Stimulated activated CD8-positive, alpha-beta memory T cell treated with anti-CD3 and anti-CD28 coated beads, Interleukin-15, amount 100 ng/mL, for 1 hour (primary cell): Measurements from ENCODE around the gene CACNA1D.

Experiments
- DNase-seq: peaks from one replicate; pipeline ENCODE4 v3.0.0-alpha.2; 2020; ENCODE audit warnings: low read depth

The CACNA1D gene

DNA sequence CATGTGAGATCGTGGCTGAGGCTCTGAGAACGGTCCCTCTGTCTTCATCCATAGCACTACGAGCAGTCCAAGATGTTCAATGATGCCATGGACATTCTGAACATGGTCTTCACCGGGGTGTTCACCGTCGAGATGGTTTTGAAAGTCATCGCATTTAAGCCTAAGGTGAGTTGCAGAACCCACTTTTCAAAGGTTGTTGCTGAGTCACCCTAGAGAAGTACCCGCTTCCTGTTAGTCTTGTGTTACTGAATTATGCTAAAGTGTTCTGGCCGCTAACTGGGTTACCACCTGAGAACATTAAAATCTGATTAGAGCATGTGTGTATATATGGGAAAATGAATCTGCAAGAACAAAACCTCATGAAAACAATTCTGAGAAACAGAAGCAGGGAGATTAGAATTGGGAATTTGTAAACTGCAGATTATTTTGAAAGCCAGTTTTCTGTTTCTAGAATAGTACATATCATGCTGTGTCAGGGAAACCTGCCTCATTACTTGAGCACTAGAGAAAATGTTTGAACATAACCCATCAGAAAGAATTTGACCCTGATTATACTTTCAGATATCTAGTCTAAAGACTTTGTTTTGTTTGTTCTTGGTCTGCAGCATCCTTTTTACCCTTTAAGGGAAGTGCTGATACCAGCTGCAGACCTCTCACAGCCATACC, 259.2 kb downstream of the CACNA1D start:
- DNase-seq, result no peak

DNA sequence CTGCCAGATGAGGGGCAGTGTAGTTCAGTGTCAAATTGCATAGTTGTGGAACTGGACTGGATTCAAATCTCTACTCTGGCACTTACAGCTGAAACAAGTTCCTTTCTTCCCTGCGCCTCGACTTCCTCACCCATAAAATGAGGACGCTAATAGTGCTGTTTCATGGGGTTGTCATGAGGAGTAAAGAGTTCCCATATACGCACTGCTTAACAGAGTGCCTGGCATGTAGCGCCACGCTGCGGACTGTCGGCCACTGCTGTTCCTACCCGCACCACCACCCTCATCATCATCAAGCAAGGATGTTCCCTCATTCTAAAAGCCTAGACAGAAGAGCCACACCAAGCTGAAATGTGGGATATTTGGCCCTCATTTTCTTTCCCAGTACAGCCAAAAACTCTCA, 259.9 kb downstream of the CACNA1D start:
- no peak for DNase-seq

DNA sequence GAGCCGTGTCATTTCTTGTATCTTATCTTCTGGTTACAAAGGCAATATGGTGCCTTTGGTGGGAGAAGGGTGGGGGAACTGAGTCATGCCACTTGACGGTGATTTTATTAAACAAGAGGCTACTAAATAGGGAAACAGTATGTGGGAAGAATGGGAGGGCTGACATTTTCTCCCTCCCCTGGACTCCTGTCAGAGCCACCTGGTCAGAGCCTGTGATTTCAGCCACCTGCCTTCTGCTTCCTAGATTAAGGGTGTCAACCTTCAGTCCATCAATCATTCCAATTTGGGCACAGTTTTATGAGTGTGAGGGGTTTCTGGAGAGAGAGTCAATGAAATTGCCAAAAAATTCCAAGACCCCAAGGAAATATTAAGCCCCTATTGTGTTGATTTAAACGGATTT, 264.4 kb downstream of the CACNA1D start:
- no peak for DNase-seq

DNA sequence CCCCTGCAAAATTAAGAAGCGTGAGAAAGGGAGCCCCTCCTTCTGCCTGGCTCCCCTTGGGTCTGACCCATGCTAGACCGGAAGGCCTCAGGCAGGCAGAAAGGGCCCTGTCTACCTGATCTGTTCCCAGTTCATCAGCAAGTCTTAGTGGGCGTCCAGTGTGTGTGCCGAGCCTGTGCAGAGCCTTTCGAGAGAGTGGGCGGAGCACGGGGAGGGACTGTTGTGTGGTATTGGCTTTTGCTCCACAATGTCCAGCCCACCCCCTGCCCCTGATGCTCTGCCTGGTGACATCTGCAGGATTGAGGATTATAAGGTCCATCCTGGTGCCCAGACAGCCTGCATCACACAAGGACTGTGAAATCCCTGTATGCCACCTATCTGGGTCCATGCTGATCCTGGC, 268.9 kb downstream of the CACNA1D start:
- no peak for DNase-seq

DNA sequence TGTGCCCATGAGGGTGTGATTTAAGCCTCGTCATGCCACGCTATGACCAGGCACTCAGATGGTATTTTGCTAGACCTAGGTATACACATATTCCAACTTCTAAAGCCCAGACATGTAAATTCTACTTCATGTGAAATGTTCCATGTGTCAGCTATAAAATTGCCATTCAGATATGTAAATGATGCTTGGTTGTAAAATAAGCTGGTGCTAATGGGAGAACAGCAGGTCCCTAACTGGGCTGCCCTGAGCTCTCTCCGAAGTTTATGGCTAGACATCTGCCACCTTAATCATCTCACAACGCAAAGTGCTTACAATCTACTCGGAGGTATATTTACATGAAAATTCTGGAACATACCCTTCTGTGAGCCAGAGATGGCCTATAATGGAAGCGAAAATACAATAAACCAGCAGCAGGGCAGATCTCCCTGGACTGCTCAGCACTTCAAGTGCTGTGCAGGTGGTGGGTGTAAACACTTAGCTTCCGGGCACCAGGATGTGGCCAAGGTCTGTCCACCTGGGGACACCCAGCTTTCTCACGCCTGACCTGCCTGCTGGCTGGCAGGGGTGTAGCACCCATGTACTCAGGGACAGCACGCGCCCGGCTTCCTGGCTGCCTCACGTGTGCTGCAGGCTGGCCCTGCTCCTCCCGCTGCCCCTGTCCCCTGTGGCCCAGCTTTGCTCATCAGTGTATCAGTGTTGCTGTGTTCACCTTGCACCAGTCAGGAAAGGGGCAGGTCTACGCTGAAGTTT, 269.8 kb downstream of the CACNA1D start:
- no peak for DNase-seq

DNA sequence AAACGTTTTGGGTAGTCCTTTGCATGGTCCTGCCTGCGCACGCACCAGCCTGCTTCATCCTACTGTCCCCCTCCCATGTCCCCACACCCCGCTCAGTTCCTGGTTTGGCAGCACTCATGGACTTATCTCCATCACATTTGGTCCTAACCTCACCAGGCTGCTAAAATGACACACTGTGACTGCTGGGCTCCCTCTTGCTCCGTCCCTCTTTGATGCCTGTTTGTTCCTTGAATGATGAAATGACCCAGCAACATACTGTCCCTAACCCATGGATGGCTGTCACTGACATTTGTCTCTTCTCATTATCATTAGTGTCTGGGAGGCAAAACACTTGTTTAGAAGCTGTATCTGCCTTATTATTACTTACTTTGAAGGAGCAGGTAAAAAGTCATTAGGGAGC, 271.3 kb downstream of the CACNA1D start:
- no peak for DNase-seq

DNA sequence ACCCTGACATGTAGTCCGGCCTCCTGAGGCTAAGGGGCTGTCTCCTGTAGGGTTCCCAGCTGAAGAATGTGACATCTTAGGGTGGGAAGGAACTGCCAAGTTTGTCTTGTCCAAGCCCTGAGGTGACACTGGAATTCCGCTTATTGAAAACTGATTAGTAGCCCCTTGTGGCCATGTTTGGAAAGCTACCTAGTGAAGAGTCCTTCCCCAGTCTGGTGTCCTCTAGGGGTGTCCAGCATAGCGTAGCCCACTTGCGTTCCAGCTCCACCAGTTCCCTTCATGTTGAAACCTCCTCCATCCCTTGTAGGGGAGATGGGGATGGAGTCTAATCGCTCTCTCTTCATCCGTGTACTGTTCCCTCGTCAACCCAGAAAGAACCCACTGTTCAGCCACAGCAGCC, 272.3 kb downstream of the CACNA1D start:
- no peak for DNase-seq

DNA sequence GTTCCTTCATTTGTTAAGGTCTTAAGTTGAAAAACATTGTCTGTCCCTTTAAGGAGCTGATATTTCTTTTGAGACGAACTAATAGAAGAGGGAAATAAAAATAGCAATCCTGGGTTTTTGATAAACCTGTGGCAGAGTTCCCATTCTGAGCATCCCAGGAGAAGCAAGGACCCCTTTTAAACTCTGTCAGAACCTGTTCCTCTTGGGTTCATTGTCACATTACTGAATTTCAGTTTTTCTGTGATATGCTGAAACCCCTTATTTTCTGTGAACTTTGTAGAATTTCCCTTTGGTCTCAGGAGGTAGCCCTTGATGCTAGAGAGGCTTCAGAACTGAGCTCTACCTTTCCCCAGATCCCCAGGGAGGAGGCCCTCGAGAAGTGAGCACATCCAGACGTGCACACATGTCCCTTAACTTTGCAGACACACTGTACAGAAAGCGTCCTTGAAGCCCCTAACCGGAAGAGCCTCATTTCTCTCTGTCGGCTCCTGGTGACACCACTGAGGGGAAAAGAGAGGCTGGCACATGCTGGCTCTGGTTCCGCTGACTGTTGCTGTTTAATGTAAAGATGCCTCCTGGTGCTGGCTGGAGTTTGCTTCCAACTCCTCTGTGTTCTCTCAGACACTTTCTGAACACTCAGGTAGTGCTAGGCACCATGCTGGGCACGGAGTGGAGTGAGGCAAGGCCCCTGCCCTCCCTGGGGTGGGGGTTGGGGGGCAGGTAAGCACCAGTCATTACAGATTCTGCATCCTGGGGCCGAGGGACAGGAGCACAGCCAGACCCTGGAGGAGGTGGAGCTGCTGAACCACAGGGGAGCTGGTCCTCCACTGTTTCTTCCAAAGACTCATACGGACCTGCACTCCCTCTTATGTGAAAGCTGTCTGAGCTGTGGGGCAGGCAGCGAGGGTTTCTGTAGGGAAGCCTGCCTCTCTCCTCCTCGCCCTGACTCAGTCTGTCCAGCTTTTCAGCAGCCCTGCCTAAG, 274.4 kb downstream of the CACNA1D start:
- DNase-seq, result no peak

DNA sequence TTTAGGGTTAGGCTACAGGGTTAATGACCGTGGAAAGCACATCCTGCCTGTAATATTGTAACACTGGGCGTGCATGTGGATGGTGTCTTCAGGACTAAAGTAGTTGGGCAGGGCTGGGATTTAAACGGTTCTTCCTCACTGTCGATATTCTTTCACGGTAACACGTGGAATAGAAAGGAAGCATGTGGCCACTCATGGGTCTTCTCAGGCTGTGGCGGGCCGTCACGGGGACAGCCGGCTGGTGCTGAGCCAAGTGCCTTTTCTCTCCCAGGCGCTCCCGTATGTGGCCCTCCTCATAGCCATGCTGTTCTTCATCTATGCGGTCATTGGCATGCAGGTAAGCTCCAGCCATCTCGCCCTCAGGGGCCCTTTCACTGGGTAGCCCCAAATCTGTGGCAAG, 278.2 kb downstream of the CACNA1D start:
- no peak for DNase-seq

DNA sequence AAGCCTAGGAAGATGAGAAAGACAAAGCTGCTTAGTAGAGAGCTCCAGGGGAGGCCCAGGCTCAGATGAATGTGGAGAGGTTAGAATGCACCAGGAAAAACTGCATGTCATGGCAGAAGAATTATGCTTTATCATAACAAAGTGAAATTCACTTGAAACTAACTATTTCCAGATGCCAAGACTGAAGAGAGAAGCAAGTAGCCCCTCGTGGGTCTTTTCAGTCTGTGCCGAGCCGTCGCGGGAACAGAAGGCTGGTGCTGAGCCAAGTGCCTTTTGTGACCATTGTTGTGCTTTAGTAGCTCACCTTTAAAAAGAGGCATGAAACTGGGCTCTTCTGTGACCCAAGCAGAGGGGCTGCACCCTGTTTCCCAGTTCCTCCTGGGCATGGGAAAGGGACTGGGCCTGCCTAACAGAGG, 278.6 kb downstream of the CACNA1D start:
- no peak for DNase-seq

DNA sequence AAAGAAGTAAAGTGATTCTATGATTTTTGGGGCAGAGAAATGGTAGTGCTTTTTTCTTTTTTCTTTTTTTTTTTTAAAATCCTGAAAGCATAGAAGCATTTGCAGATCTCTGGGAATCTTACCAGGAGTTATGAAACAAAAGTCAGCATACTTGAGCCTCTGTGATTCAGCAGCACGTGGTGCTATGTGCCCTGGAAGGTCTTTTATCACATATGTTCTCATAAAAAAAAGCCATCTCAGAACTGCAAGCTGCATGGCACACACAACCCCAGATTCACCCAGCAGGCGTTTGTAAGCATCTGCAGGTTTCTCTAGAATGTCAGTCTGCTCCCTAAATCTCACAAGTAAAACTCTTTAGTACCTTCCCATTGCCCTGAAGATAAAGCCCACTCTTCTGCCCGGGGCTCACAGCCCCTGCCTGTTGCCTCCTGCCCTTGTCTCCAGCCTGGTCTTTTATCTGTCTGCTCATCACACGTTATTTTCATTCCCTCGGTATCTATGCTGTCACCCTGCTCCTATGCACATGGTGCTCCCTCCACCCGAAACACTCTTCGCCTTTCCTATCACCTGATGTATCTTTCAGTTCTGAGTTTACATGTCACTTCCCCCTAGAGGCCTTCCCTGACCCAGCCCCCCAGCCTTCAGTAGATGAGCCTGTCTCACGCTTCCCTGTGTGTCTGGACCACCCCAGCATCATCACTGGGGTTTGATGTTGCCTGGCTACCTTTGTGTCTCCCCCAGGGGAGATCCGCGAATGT, 279.4 kb downstream of the CACNA1D start:
- DNase-seq, result no peak

DNA sequence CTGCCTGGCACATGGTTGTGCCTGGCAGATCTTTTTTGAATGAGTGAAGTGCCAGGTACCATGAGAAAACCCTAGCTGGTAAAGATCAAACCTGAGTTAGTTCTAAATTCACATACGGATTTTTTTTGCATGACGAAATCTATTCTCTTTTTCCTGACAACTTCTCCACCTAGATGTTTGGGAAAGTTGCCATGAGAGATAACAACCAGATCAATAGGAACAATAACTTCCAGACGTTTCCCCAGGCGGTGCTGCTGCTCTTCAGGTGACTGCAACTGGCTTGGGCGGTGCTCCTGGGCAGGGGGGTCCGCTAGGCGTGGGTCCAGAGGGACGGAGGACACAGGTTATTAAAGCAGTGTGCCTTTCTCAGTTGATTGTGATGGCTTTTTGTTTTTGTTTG, 280.0 kb downstream of the CACNA1D start:
- no peak for DNase-seq

DNA sequence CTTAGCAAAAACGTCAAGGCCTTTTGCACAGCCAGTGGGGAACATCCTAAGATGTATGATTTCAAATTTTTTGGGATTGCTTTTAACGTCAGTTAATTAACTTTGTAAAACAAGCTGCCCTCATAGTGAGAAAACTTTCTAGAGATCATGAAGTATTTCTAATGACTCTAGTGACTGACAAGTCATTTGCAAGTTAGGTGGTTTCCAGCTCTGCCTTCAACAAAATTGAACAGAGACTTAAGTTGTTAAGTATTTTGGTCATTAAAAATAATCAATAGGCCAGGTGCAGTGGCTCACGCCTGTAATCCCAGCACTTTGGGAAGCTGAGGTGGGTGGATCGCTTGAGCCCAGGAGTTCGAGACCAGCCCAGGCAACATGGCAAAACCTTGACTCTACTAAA, 280.6 kb downstream of the CACNA1D start:
- DNase-seq, result no peak

DNA sequence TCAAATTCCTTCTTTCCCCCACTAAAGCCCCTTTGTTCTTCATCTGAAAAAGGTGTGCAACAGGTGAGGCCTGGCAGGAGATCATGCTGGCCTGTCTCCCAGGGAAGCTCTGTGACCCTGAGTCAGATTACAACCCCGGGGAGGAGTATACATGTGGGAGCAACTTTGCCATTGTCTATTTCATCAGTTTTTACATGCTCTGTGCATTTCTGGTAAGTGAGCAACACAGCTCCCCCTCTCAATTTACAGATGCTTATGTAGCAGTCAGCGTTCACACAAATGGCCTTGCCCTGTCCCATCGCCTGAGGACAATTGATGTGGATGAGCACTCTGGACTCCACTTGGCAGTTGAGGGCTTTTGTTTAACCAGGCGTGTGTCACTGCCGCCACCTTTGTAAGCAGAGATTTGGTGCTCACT, 281.4 kb downstream of the CACNA1D start:
- no peak for DNase-seq

DNA sequence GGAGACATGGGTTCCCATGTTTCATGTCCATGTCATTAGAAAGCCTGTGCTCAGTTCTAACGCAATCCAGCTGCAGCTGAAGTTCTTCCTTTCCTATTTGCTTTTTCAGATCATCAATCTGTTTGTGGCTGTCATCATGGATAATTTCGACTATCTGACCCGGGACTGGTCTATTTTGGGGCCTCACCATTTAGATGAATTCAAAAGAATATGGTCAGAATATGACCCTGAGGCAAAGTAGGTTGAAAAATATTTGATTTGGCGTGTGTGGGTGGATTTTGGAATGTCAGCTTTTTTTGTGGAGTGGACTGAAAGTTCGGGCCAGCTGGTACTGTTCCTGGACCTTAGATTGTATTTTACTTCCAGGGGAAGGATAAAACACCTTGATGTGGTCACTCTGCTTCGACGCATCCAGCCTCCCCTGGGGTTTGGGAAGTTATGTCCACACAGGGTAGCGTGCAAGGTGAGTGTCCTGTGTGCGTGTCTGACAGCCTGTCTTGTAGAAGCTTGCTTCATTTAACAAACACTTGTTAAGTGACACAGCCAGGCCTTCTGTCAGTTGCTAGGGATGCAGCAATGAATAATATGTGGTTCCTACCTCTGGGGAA, 282.2 kb downstream of the CACNA1D start:
- DNase-seq, result no peak

DNA sequence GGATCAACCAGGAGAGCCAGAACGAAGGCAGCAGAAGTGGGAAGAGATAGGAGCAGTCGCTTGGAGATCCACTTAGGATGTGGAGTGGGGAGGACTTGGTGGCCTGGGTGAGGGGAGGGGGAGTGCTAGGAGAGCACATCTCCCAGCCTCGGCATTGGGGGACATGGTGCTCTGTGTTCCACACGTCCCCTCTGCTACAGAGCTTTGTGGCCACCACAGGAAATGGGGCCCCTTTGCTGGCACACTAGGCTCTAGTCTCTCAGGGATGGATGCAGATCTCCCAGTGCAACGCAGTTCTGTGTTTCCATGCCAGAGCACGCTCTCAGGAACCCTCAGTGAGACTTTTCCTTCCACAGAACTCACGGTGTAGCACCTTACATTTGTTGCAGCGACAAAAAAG, 283.1 kb downstream of the CACNA1D start:
- no peak for DNase-seq

DNA sequence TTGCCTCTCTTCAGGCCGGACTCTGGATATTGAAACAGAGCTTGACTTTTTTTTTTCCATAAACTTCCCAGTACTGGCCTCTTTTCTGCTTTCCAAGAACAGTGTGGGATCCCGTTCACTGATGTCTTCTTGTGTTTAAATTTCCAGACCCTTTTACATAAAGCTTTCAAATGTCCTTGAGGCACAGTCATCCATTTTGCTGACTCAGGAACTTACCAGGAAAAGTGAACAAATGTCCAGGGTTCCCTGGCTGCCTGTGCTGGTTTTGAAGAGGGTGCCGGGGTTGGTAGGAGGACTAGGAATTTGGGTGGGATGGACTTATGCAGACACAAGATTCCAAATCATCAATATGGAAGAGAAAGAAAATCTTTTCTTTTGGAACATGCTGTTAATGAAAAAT, 283.7 kb downstream of the CACNA1D start:
- no peak for DNase-seq

DNA sequence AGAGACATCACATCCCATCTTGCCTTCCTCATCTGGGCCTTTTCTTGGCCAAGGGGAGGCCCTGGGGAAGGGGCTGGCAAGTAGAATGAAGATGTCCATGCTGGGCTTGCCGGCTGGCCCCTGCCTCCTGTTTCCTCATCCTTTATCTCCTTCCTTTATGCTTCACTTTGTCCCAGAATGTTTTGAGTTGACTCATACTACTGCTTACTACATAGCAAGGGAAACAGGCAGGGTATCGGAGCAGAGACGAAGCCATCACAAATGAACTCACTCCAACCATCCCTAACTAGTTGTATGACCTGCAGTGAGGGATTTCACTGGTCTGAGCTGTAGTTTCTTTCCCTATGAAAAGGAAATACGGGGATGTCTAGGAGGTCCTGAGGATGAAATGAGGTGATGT, 285.8 kb downstream of the CACNA1D start:
- no peak for DNase-seq

DNA sequence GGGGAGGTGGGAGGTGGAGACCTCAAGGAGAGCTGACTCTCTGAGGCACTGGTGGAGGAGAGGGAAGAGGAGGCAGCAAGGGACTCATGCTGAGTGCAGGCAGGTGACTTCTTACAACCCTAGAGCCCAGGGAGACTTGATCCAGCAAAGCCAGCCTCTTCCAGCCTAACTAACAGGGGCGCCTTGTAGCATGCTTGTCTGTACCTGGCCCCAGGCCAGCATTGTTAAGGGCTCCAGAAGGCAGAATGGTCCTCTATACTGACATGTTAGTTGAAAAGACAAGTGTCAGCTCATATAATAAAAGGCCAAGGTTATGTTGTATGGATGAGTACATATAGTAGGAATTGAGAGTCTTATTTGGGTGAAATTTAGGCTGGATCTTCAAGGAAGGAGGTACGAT, 286.4 kb downstream of the CACNA1D start:
- no peak for DNase-seq

DNA sequence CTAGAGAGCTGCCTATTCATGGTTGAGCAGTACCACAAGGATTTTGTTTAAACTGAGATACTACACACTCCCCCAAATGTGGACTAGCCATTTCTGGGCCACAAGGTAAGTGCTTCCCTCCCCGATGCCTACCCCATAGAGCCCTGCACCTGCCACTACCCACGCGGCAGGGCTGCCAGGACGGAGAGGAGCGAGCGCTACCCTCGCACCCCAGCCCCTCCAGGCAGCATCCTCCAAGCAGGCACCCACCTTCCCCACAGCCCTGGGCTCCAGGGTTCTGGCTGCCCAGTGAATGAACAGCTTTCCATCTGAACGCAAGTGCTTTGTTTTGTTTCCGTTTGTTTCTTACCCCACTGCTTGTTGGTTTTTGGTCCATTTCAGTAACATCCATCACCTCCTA, 292.6 kb downstream of the CACNA1D start:
- DNase-seq, result no peak

DNA sequence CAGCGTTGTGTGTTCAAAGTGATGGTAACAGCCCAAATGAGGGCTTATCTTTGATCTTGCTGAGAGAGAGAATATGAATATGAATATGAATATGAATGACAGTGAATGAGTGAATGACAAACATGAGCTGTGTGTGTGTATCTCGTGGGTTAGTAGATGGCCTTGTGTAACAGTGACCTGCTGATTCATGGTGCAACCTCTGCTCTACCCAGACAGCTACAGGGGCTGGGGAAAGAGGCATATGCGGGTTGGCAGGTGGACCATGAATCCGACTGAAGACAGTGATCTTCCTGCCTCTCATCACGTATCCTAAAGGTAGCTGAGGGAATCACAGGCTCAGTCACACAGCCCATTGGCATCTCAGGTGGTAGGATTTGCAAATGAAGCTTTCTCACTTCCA, 293.6 kb downstream of the CACNA1D start:
- no peak for DNase-seq

DNA sequence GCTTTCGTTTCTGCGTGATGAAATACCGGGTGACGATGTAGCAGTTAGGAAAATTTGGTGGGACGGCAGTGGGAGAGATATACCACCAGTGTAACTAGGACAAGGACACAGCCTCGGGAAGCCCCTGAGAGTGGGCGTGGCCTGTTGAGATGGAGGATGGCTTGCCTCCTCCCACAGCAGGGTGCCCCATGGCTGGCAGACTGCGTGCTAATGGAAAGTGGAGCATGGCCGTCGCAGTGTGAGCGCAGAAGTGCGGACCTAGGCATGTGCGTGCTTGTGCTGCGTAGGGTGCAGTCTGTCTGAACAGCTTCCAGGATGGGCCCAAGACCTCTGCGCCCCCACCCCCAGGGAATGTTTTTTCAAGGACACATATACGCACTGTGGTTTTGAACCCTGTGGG, 295.0 kb downstream of the CACNA1D start:
- DNase-seq, result no peak
